Measurements from ENCODE around the gene TRIM23.

TRIM23 gene

GRCh38 chr5:65570598-65571226 is 53.4 kb downstream of the TRIM23 start:
- DNase-seq: no peak
- H3K27ac ChIP-seq (ENCODE audit: insufficient read depth, low read length, poor library complexity, severe bottlenecking): no peak overlapping the region
- peaks cover 34% of the 10 kb centered on the region for H3K36me3 ChIP-seq (ENCODE audit: control insufficient read depth, insufficient read depth, low read length)
- no peaks in the 10 kb centered on the region for H3K9me3 ChIP-seq (ENCODE audit: control insufficient read depth, low read length)
- no peak overlapping the region for H3K4me3 ChIP-seq (ENCODE audit: insufficient read depth, low read depth, low read length, poor library complexity, severe bottlenecking)
- H3K27me3 ChIP-seq (replicated peaks; ENCODE audit: control insufficient read depth, insufficient read depth, low read length, poor library complexity, severe bottlenecking): no peaks in the 10 kb centered on the region
- H3K4me1 ChIP-seq (ENCODE audit: control insufficient read depth, insufficient read depth, low read length, poor library complexity, severe bottlenecking): no peaks in the 10 kb centered on the region

DNA sequence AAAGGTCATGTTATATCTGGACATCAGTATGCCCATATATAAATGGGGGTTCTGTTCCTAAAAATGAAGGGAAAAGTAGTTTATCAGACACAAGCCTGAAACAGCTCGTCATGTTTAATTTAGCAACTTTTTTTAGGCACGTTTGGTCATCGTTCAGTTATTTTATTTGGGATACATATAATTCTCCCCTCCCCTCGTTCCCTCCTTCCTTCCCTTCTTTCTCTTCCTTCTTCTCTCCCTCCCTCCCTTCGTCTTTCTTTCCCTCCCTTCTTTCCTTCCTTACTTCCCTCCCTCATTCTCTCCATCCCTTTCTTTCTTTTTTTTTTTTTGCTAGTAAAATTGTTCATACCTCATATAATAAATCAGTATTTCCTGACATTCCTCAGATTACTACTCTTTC is 57.6 kb downstream of the TRIM23 start:
- no peak for DNase-seq
- Histone ChIP-seq H3K36me3 (ENCODE audit: control insufficient read depth, insufficient read depth, low read length) (peaks cover 10% of the 10 kb centered on the region), H3K27me3 (replicated peaks; ENCODE audit: control insufficient read depth, insufficient read depth, low read length, poor library complexity, severe bottlenecking) (no peaks in the 10 kb centered on the region), H3K4me3 (ENCODE audit: insufficient read depth, low read depth, low read length, poor library complexity, severe bottlenecking) (no peak overlapping the region), H3K9me3 (ENCODE audit: control insufficient read depth, low read length) (no peaks in the 10 kb centered on the region), H3K4me1 (ENCODE audit: control insufficient read depth, insufficient read depth, low read length, poor library complexity, severe bottlenecking) (no peaks in the 10 kb centered on the region), H3K27ac (ENCODE audit: insufficient read depth, low read length, poor library complexity, severe bottlenecking) (no peak overlapping the region)

DNA sequence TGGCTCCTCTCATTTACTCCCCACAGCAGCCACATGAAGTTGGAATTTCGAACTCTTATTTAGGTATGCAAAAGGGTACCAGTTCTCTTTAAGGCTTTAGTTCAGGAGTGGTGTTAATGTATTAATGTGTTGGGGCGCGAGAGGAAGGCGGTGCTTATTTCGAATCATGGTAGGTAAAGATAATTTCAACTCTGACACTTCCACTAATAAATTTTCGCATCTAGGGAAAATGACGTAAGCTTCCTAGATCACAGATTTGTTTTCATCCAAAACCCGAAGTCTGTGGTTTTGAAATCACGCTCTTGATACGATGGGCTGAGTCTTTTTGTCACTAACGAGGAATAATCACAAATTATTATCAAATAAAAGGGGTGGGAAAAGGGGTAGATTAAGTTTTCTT is 60.4 kb downstream of the TRIM23 start:
- Histone ChIP-seq H3K27ac (ENCODE audit: insufficient read depth, low read length, poor library complexity, severe bottlenecking) (peak overlapping the region; percentile 92), H3K27me3 (replicated peaks; ENCODE audit: control insufficient read depth, insufficient read depth, low read length, poor library complexity, severe bottlenecking) (no peaks in the 10 kb centered on the region), H3K4me1 (ENCODE audit: control insufficient read depth, insufficient read depth, low read length, poor library complexity, severe bottlenecking) (no peaks in the 10 kb centered on the region), H3K36me3 (ENCODE audit: control insufficient read depth, insufficient read depth, low read length) (peaks cover 7% of the 10 kb centered on the region), H3K9me3 (ENCODE audit: control insufficient read depth, low read length) (no peaks in the 10 kb centered on the region), H3K4me3 (ENCODE audit: insufficient read depth, low read depth, low read length, poor library complexity, severe bottlenecking) (peak overlapping the region; percentile 85)
- no peak for DNase-seq

DNA sequence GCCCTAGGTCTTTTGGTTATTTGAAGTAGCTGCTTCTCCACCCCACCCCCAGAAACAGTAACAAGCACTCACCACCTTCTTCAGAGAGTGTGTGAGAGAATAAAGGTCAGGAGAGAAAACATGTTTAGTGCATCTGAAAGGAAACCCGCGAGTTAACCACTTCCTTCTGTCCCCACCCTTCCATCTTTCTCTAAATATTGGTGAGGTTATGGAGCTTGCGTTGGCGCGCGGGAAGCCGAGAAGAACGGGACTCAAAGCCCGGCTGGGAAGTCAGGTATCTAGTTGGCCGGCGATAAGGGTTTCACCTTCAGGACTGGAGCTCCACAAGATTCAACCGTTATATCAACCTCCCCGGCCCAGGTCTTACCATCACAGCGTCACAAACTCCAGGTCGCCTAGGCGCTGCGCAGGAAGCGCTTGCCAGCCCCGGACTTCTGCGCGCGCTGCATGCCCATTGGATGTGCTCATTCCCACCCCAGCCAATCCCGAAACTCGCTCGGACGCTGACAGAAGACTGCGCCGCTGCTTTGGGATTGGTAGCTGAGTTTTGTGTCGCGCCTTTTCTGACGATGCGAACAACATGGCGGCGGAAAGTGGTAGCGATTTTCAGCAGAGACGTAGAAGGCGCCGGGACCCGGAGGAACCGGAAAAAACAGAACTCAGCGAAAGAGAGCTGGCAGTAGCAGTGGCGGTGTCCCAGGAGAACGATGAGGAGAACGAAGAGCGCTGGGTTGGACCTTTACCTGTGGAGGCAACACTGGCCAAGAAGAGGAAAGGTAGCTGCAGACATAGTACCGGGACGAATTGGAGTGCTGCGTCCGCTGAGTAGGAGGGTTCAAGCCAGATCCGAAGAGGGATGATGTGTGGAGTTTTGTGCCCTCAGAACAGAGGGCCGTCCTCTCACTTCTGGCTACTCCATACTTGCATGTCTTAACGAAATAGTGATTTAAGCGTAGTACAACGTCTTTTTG is 61.1 kb downstream of the TRIM23 start, which contains the start of the genes CENPK and PPWD1:
Gene CENPK (minus strand): TSS at position 438 of the 971 bp plus-strand sequence. CDS start 8,261 bp downstream, outside the sequence.
Gene PPWD1 (plus strand): TSS at position 566 of the 971 bp plus-strand sequence. CDS start 15 bp downstream, at position 581.
- peak within 1 kb of the TSS; percentile 92 for H3K27ac ChIP-seq (ENCODE audit: insufficient read depth, low read length, poor library complexity, severe bottlenecking)

GRCh38 chr5:65556718-65557117 is 67.4 kb downstream of the TRIM23 start:
- H3K4me3 ChIP-seq (ENCODE audit: insufficient read depth, low read depth, low read length, poor library complexity, severe bottlenecking): no peak overlapping the region
- DNase-seq: no peak
- H3K27ac ChIP-seq (ENCODE audit: insufficient read depth, low read length, poor library complexity, severe bottlenecking): no peak overlapping the region
- peaks cover 2% of the 10 kb centered on the region for H3K36me3 ChIP-seq (ENCODE audit: control insufficient read depth, insufficient read depth, low read length)
- H3K27me3 ChIP-seq (replicated peaks; ENCODE audit: control insufficient read depth, insufficient read depth, low read length, poor library complexity, severe bottlenecking): no peaks in the 10 kb centered on the region
- no peaks in the 10 kb centered on the region for H3K9me3 ChIP-seq (ENCODE audit: control insufficient read depth, low read length)
- no peaks in the 10 kb centered on the region for H3K4me1 ChIP-seq (ENCODE audit: control insufficient read depth, insufficient read depth, low read length, poor library complexity, severe bottlenecking)

More for the DNA sequence above, 61.1 kb downstream of the TRIM23 start, which contains the start of the genes CENPK and PPWD1:
- peak; percentile 90 to 92 (median 91) for DNase-seq
- peak within 1 kb of the TSS; percentile 85 for H3K4me3 ChIP-seq (ENCODE audit: insufficient read depth, low read depth, low read length, poor library complexity, severe bottlenecking)
- no peaks in the 10 kb centered on the region for H3K4me1 ChIP-seq (ENCODE audit: control insufficient read depth, insufficient read depth, low read length, poor library complexity, severe bottlenecking)
- H3K27me3 ChIP-seq (replicated peaks; ENCODE audit: control insufficient read depth, insufficient read depth, low read length, poor library complexity, severe bottlenecking): no peaks in the 10 kb centered on the region
- H3K36me3 ChIP-seq (ENCODE audit: control insufficient read depth, insufficient read depth, low read length): peaks cover 4% of the 10 kb centered on the region
- H3K9me3 ChIP-seq (ENCODE audit: control insufficient read depth, low read length): no peaks in the 10 kb centered on the region

DNA sequence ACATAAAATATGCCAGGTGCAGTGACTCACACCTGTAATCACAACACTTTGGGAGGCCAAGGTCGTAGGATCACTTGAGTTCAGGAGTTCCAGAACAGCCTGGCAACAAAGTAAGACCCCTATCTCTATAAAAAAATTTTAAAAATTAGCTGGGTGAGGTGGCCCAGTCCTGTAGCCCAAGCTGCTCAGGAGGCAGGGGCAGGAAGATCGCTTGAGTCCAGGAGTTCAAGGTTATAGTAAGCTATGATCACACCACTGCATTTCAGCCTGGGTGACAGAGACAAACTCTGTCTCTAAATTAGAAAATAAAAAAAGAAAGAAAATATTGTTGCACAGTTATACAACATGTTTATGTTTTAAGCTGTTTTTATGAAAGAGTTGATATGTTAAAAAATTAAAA is 68.0 kb downstream of the TRIM23 start:
- no peak for DNase-seq
- Histone ChIP-seq H3K27me3 (replicated peaks; ENCODE audit: control insufficient read depth, insufficient read depth, low read length, poor library complexity, severe bottlenecking) (no peaks in the 10 kb centered on the region), H3K4me3 (ENCODE audit: insufficient read depth, low read depth, low read length, poor library complexity, severe bottlenecking) (no peak overlapping the region), H3K4me1 (ENCODE audit: control insufficient read depth, insufficient read depth, low read length, poor library complexity, severe bottlenecking) (no peaks in the 10 kb centered on the region), H3K9me3 (ENCODE audit: control insufficient read depth, low read length) (no peaks in the 10 kb centered on the region), H3K36me3 (ENCODE audit: control insufficient read depth, insufficient read depth, low read length) (peaks cover 5% of the 10 kb centered on the region), H3K27ac (ENCODE audit: insufficient read depth, low read length, poor library complexity, severe bottlenecking) (no peak overlapping the region)

DNA sequence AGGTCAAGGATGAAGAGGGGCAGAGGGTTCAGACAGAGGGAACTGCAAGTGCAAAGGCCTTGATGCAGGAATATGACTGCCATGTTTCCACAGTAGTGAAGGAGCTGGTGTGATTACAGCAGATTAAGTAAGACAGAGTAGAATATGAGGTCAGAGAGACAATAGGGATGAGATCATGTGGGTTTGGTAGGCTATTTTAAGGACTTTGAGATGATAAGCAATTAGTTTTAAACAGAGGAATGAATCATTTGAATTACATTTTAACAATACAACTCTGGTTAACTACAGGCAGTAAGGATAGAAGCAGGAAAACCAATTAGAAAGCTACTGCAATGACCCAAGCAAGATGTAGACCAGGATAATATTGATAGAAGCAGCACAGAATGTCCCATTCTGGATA is 68.8 kb downstream of the TRIM23 start:
- Histone ChIP-seq H3K36me3 (ENCODE audit: control insufficient read depth, insufficient read depth, low read length) (peaks cover 5% of the 10 kb centered on the region), H3K27ac (ENCODE audit: insufficient read depth, low read length, poor library complexity, severe bottlenecking) (no peak overlapping the region), H3K27me3 (replicated peaks; ENCODE audit: control insufficient read depth, insufficient read depth, low read length, poor library complexity, severe bottlenecking) (no peaks in the 10 kb centered on the region), H3K4me3 (ENCODE audit: insufficient read depth, low read depth, low read length, poor library complexity, severe bottlenecking) (no peak overlapping the region), H3K9me3 (ENCODE audit: control insufficient read depth, low read length) (no peaks in the 10 kb centered on the region), H3K4me1 (ENCODE audit: control insufficient read depth, insufficient read depth, low read length, poor library complexity, severe bottlenecking) (no peaks in the 10 kb centered on the region)
- DNase-seq: no peak

- Histone ChIP-seq H3K36me3 (ENCODE audit: control insufficient read depth, insufficient read depth, low read length) (peaks cover 11% of the 10 kb centered on the region), H3K27me3 (replicated peaks; ENCODE audit: control insufficient read depth, insufficient read depth, low read length, poor library complexity, severe bottlenecking) (no peaks in the 10 kb centered on the region), H3K4me1 (ENCODE audit: control insufficient read depth, insufficient read depth, low read length, poor library complexity, severe bottlenecking) (no peaks in the 10 kb centered on the region), H3K27ac (ENCODE audit: insufficient read depth, low read length, poor library complexity, severe bottlenecking) (no peak overlapping the region), H3K4me3 (ENCODE audit: insufficient read depth, low read depth, low read length, poor library complexity, severe bottlenecking) (no peak overlapping the region), H3K9me3 (ENCODE audit: control insufficient read depth, low read length) (no peaks in the 10 kb centered on the region)
- DNase-seq: no peak
Observed at GRCh38 chr5:65553941-65554340, 70.2 kb downstream of the TRIM23 start.

- Histone ChIP-seq H3K4me1 (ENCODE audit: control insufficient read depth, insufficient read depth, low read length, poor library complexity, severe bottlenecking) (no peaks in the 10 kb centered on the region), H3K36me3 (ENCODE audit: control insufficient read depth, insufficient read depth, low read length) (peaks cover 12% of the 10 kb centered on the region), H3K4me3 (ENCODE audit: insufficient read depth, low read depth, low read length, poor library complexity, severe bottlenecking) (no peak overlapping the region), H3K27ac (ENCODE audit: insufficient read depth, low read length, poor library complexity, severe bottlenecking) (no peak overlapping the region), H3K9me3 (ENCODE audit: control insufficient read depth, low read length) (no peaks in the 10 kb centered on the region), H3K27me3 (replicated peaks; ENCODE audit: control insufficient read depth, insufficient read depth, low read length, poor library complexity, severe bottlenecking) (no peaks in the 10 kb centered on the region)
- DNase-seq: no peak
Observed at GRCh38 chr5:65548281-65548680, 75.9 kb downstream of the TRIM23 start.

GRCh38 chr5:65546141-65546540 is 78.0 kb downstream of the TRIM23 start:
- Histone ChIP-seq H3K9me3 (ENCODE audit: control insufficient read depth, low read length) (no peaks in the 10 kb centered on the region), H3K27ac (ENCODE audit: insufficient read depth, low read length, poor library complexity, severe bottlenecking) (no peak overlapping the region), H3K36me3 (ENCODE audit: control insufficient read depth, insufficient read depth, low read length) (peaks cover 16% of the 10 kb centered on the region), H3K4me3 (ENCODE audit: insufficient read depth, low read depth, low read length, poor library complexity, severe bottlenecking) (no peak overlapping the region), H3K27me3 (replicated peaks; ENCODE audit: control insufficient read depth, insufficient read depth, low read length, poor library complexity, severe bottlenecking) (no peaks in the 10 kb centered on the region), H3K4me1 (ENCODE audit: control insufficient read depth, insufficient read depth, low read length, poor library complexity, severe bottlenecking) (no peaks in the 10 kb centered on the region)
- no peak for DNase-seq

Data from effector memory CD4-positive, alpha-beta T cell (primary cell).